Right ventricle myocardium inferior (tissue), 1 donor: Measurements from ENCODE around the gene RAC2. TPM values are rescaled to one million over a fixed set of nuclear protein-coding genes. Genes with fewer than 3 reads are reported as not detected.
"Not testable (repeated sequence)": the region's sequence is repeated elsewhere in the genome, so short reads cannot be mapped to it uniquely, and the experiment has no call there.

Source experiments
- ATAC-seq: fragments of 200-7000 bp; cut with Tn5 transposase; one replicate; pipeline ENCODE4 v1.9.1; 2020; ENCODE audit warnings: mild to moderate bottlenecking, moderate library complexity
- DNase-seq: peaks from one replicate; pipeline ENCODE4 v3.0.0; 2021; ENCODE audit errors: missing footprints
- intact Hi-C: fragments of 100-400 bp; cut with DNase I; formaldehyde crosslinking; loops from one replicate; pipeline ENCODE4 v1.11.0; 2022
- total RNA-seq: library from RNA; stranded (reverse); fragmentation: NEBNext Ultra II Directional; extraction: Animal tissue kit (Norgen Biotek cat#: 25700); gene quantifications from one replicate; pipeline ENCODE4 v1.2.1, GENCODE V29; 2021
- donor health status: DM: no; HTN: yes; CAD: no; lungs with severe emphysema.

RAC2 gene
- total RNA-seq, 1 donor from 2014 or later = 6.9 TPM

GRCh38 chr22:37240240-37240940 is 3.7 kb downstream of the RAC2 start:
- ATAC-seq (no peak), DNase-seq (no peak)
- intact Hi-C loops = no loop called here

GRCh38 chr22:37239336-37240239 is 4.5 kb downstream of the RAC2 start:
- ATAC-seq (no peak), DNase-seq (no peak)
- intact Hi-C loops = no loop called here

- ATAC-seq (no peak), DNase-seq (no peak)
- intact Hi-C loops = no loop called here
Measured at GRCh38 chr22:37237371-37238268, 6.4 kb downstream of the RAC2 start.

- DNase-seq (no peak), ATAC-seq (no peak)
- intact Hi-C loops = no loop called here
Measured at GRCh38 chr22:37235897-37236607, 8.0 kb downstream of the RAC2 start.

- DNase-seq (no peak), ATAC-seq (no peak)
- intact Hi-C loops = no loop called here
Measured at GRCh38 chr22:37234736-37235711, 9.0 kb downstream of the RAC2 start.

- DNase-seq (no peak), ATAC-seq (no peak)
- intact Hi-C loops = no loop called here
Measured at GRCh38 chr22:37233751-37234631, 10.1 kb downstream of the RAC2 start.

- DNase-seq, ATAC-seq, intact Hi-C loops: not testable (repeated sequence)
Measured at GRCh38 chr22:37233371-37233750, 10.7 kb downstream of the RAC2 start.

GRCh38 chr22:37232140-37232998 is 11.7 kb downstream of the RAC2 start:
- ATAC-seq = no peak
- intact Hi-C loops = no loop called here
- no peak for DNase-seq

GRCh38 chr22:37231406-37232139 is 12.5 kb downstream of the RAC2 start:
- no peak for DNase-seq
- intact Hi-C loops = no loop called here
- ATAC-seq = no peak

- DNase-seq = no peak
- ATAC-seq = no peak
- intact Hi-C loops = no loop called here
Measured at GRCh38 chr22:37230673-37231405, 13.2 kb downstream of the RAC2 start.

GRCh38 chr22:37229805-37230672 is 14.0 kb downstream of the RAC2 start:
- intact Hi-C loops = no loop called here
- DNase-seq = peak; percentile 83
- peak; percentile 61 for ATAC-seq

GRCh38 chr22:37229012-37229804 is 14.9 kb downstream of the RAC2 start:
- DNase-seq (no peak), ATAC-seq (peak; percentile 14)
- intact Hi-C loops = no loop called here
